ENCODE data around the gene CNMD. TPM values are rescaled to one million over a fixed set of nuclear protein-coding genes. Genes with fewer than 3 reads are reported as not detected.

CNMD gene
- polyA plus RNA-seq, 1 donor from 2014 or later = not detected

- Histone ChIP-seq H3K27ac (ENCODE audit: low read length) (no peak overlapping the region), H3K79me2 (replicated peaks; ENCODE audit: insufficient read depth, low read length) (no peaks in the 10 kb centered on the region), H3K27me3 (ENCODE audit: insufficient read depth, low read depth, low read length) (no peaks in the 10 kb centered on the region), H3K9me2 (ENCODE audit: insufficient read depth, low read length) (no peaks in the 10 kb centered on the region), H4K20me1 (ENCODE audit: insufficient read depth) (no peaks in the 10 kb centered on the region), H3K4me3 (ENCODE audit: low read length) (no peak overlapping the region), H3F3A (ENCODE audit: insufficient read depth, low read length, poor library complexity, severe bottlenecking) (no peaks in the 10 kb centered on the region), H3K9me3 (ENCODE audit: low read length) (no peaks in the 10 kb centered on the region), H3K9ac (ENCODE audit: low read length) (no peak overlapping the region), H2AFZ (ENCODE audit: low read depth, low read length) (no peak overlapping the region), H3K36me3 (ENCODE audit: insufficient read depth, low read length) (no peaks in the 10 kb centered on the region), H3K4me2 (ENCODE audit: low read length) (no peak overlapping the region)
- TF ChIP-seq EP300 (conservative IDR thresholded peaks at IDR 0.05; ENCODE audit: poor library complexity, severe bottlenecking) = no peak
- no peak for TF ChIP-seq TAF1 (IDR thresholded peaks at IDR 0.05; ENCODE audit: low read depth)
- no peak for TF ChIP-seq SMC3 (conservative IDR thresholded peaks at IDR 0.05; ENCODE audit: poor library complexity)
Measured at GRCh38 chr13:52706081-52706480, 33.5 kb downstream of the CNMD start.

DNA sequence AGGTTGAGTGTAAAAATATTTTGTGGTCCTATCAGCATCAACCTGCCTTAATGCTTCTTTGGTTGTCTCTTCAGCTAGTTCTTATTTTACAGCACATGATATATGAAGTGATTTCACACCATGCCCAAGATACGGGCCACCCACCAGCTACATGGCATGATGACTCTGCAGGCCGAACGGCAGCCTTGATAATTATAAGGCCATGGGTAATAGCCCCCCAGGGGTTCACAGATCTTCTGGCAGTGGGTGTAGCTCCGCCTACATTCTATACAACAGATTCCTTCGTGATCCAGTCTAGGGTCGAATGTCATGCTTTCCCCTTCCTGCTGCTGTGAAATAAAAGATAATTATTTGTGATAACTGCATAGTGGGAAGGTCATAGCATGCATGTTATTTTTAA, 36.1 kb downstream of the CNMD start:
- H3K27me3 ChIP-seq (ENCODE audit: insufficient read depth, low read depth, low read length) = no peaks in the 10 kb centered on the region
- no peak overlapping the region for H3K27ac ChIP-seq (ENCODE audit: low read length)
- no peaks in the 10 kb centered on the region for H3K9me3 ChIP-seq (ENCODE audit: low read length)
- H4K20me1 ChIP-seq (ENCODE audit: insufficient read depth) = no peaks in the 10 kb centered on the region
- H3K4me2 ChIP-seq (ENCODE audit: low read length) = no peak overlapping the region
- H2AFZ ChIP-seq (ENCODE audit: low read depth, low read length) = no peak overlapping the region
- no peak overlapping the region for H3K9ac ChIP-seq (ENCODE audit: low read length)
- no peak overlapping the region for H3K4me3 ChIP-seq (ENCODE audit: low read length)
- no peak for TF ChIP-seq TAF1 (IDR thresholded peaks at IDR 0.05; ENCODE audit: low read depth)
- no peaks in the 10 kb centered on the region for H3F3A ChIP-seq (ENCODE audit: insufficient read depth, low read length, poor library complexity, severe bottlenecking)
- no peaks in the 10 kb centered on the region for H3K79me2 ChIP-seq (replicated peaks; ENCODE audit: insufficient read depth, low read length)
- H3K9me2 ChIP-seq (ENCODE audit: insufficient read depth, low read length) = no peaks in the 10 kb centered on the region
- H3K36me3 ChIP-seq (ENCODE audit: insufficient read depth, low read length) = no peaks in the 10 kb centered on the region

DNA sequence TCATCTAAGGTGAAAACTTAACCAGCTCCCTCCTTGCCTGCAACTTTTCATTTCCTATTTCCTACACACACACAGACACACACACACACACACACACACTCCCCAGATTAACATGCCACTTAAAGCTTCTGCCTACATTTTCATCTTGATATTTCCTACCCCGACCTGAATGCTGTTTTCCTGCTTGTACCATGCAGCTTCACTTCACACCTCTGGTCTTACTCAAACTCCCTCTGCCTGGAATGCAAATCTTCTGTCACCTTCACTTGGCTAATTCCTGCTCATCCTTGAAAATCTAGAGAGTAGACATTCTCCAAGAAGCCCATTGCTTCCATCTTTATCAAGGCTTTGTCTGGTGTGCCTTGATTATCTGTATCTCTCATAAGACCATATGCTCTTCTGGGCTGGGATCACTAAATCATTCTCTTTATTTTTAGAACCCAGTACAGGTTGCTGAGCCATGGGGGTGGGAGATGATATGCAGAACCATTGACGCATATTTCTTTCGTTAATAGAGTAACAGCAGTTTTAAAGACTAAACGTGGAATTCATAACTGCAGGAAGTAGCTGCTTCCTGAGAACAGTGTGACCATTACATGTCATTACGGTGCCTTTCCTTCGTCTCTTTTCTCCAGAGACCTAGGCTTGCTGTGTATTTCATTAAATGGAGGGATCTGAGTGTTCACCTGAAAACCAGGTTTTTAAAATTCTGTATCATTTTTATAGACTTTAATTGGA, 37.7 kb downstream of the CNMD start:
- Histone ChIP-seq H3F3A (ENCODE audit: insufficient read depth, low read length, poor library complexity, severe bottlenecking) (no peaks in the 10 kb centered on the region), H3K4me3 (ENCODE audit: low read length) (no peak overlapping the region), H3K79me2 (replicated peaks; ENCODE audit: insufficient read depth, low read length) (no peaks in the 10 kb centered on the region), H3K9me2 (ENCODE audit: insufficient read depth, low read length) (no peaks in the 10 kb centered on the region), H2AFZ (ENCODE audit: low read depth, low read length) (no peak overlapping the region), H3K4me2 (ENCODE audit: low read length) (no peak overlapping the region), H3K9ac (ENCODE audit: low read length) (no peak overlapping the region), H3K36me3 (ENCODE audit: insufficient read depth, low read length) (no peaks in the 10 kb centered on the region), H3K9me3 (ENCODE audit: low read length) (no peaks in the 10 kb centered on the region), H4K20me1 (ENCODE audit: insufficient read depth) (no peaks in the 10 kb centered on the region), H3K27me3 (ENCODE audit: insufficient read depth, low read depth, low read length) (no peaks in the 10 kb centered on the region), H3K27ac (ENCODE audit: low read length) (no peak overlapping the region)
- no peak for TF ChIP-seq MXI1 (conservative IDR thresholded peaks at IDR 0.05; ENCODE audit: poor library complexity, severe bottlenecking)
- TF ChIP-seq EP300 (conservative IDR thresholded peaks at IDR 0.05; ENCODE audit: poor library complexity, severe bottlenecking) = no peak
- TF ChIP-seq RAD21 (conservative IDR thresholded peaks at IDR 0.05) = no peak
- TF ChIP-seq CTCF (IDR thresholded peaks at IDR 0.05; ENCODE audit: poor library complexity, severe bottlenecking) = no peak
- no peak for TF ChIP-seq TAF1 (IDR thresholded peaks at IDR 0.05; ENCODE audit: low read depth)
- TF ChIP-seq REST (IDR thresholded peaks at IDR 0.05; ENCODE audit: borderline replicate concordance) = no peak
- TF ChIP-seq POLR2AphosphoS5 (IDR thresholded peaks at IDR 0.05) = no peak
- no peak for TF ChIP-seq EZH2 (IDR thresholded peaks at IDR 0.05; ENCODE audit: borderline replicate concordance, insufficient read depth, low read length, poor library complexity, severe bottlenecking)
- no peak for TF ChIP-seq SMC3 (conservative IDR thresholded peaks at IDR 0.05; ENCODE audit: poor library complexity)

Data from neural cell (in vitro differentiated cells).